ENCODE results near the gene TMEM79.

The TMEM79 gene

DNA sequence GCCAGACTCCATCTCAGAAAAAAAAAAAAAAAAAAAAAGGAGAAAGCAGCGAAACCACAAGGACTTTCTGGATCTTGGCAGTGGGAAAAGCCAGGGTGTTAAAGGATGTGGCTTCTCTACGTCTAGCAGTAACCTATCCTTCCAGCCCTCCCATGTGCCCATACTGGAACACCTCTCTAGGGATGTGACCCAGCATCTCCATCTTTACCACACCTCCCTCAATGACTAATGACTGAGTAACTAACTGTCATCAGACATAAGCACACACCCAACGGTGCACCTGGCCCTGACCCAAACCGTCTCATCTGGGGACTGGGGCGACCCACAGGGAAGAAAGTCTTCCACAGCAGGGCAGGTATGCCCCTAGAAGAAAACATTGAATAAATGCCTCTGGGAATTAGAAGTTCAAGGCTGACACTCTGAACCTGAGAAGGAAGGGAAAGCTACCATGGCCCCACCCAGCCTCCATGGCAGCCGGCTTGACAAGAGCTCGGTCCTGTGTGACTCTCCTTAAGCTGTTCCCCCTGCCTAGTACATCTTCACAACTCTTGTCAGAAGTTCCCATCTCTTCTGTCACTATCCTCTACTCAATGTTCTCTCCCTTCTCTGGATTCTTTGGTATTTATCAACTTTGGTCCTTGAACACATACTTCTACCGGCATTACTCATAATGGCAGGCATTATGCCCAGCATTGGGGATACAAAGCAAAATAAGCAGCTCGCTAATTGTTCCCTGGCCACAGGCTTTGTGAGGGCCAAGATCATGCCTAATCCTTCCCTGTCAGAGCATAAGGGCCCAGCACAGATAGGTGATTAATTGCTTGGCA, 21.5 kb upstream of the TMEM79 start:
- DNase-seq: no peak

- DNase-seq: no peak
Measured at GRCh38 chr1:156263288-156263655, 20.9 kb upstream of the TMEM79 start.

DNA sequence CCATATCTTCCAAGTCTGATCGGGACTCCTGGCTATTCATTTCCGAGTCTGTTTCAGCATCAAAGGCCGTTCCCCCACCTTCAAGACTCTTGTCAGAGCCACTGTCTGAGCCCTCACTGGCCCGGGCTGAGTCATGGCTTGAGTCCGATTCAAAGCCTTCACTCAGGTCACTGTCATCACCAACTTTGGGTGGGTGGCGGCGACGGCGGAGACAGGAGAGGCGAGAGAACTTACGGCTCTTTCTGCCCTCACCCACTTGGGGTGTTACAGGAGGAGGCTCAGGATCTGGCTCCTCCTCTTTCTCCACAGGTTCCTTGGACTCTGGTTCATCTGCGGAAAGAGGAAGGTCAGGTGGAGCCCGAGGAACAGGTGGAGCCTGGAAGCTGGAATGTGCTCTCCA, 18.1 kb upstream of the TMEM79 start:
- DNase-seq: no peak

DNA sequence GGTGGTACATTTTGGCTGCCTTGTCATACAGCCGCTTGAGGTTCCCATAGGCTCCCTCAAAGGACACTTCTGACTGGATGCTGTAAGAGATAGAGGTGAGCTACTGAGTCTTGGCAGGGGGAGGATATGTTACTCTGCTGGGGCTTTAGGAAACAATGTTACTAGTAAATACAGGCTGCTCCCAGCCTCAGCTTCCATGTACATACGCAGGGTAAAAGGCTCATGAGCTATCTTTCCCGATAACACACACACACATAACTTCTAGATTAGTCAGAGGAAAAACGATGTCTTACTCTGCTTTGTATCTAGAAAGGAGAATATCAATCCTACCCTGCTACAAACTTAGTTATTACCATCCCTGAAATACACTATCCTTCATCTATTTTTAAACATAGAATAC, 15.8 kb upstream of the TMEM79 start:
- DNase-seq: no peak

- no peak for DNase-seq
Measured at GRCh38 chr1:156270314-156270713, 13.8 kb upstream of the TMEM79 start.

- DNase-seq: no peak
Measured at GRCh38 chr1:156276532-156276931, 7.6 kb upstream of the TMEM79 start.

DNA sequence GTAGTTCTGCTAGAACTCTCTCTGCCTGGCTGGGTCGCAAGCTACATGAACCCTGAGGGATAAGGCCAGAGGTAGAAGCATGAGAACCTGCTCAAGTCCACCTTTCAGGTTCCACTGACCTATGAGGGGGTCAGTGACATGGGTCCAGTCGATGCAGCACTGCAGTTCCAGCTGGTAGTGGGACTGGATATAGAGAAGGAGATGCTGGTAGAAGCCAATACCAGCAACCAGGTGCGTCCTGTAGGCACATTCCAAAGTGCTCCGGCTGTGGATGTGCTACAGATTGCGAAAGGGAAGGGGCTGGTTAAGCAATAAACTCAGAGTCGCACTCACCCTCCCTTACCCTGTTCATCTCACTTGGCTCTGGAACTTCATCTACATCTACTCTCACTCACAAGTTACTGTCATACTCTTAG, 7.2 kb upstream of the TMEM79 start:
- no peak for DNase-seq

- DNase-seq: no peak
Measured at GRCh38 chr1:156279837-156280236, 4.3 kb upstream of the TMEM79 start.

- peak in 16 of 58 donors; percentile 5 to 50 (median 21) for DNase-seq
Measured at GRCh38 chr1:156281281-156281680, 2.8 kb upstream of the TMEM79 start.

DNA sequence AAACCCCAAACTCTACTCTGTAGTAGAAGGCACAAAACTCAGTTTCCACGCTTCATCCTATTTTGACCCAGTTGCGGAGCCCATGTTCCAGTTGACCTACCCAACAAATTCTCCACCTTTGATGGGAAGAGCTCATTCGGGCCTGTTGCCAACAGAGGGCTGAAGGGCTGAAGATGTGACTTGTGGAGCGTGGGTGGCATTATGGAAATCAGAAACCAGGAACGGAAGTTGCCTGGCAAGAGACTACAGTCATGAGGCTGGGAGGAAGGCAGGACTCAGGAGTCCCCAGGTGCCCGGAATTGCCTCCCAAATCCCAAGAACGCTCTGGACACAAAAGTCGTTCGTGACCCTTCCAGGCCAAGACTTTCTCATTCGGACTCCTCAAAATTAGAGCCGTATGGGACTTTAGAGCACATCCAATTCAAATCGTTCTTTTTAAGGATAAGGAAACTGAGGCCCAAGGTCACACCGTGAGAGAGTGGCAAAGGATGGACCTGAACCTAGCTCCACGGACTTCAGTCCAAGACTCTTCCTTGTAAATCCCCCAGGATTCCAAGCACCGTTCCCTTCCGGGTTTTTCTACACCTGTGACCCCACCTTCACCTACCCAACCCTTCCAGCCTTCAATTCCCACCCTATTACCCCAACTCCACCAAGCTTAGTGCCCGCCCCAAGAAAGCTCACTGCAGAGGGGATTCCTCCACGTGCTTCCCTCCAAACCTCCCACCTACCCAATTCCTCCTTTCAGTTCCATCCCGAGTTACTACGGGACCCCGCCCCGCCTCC, 2.2 kb upstream of the TMEM79 start:
- DNase-seq: peak in 3 of 58 donors; percentile 13 to 19 (median 16)

- DNase-seq: peak; percentile 65 to 98 (median 92)
Measured at GRCh38 chr1:156282479-156283222, 1.5 kb upstream of the TMEM79 start, which contains the start of gene SMG5. Gene SMG5, minus strand, starts transcription at chr1:156282825. Its CDS starts 145 bp downstream, at chr1:156282680.

GRCh38 chr1:156283521-156283920, 604 bp upstream of the TMEM79 start:
- no peak for DNase-seq

GRCh38 chr1:156284757-156285156, 632 bp downstream of the TMEM79 start:
- DNase-seq: no peak

DNA sequence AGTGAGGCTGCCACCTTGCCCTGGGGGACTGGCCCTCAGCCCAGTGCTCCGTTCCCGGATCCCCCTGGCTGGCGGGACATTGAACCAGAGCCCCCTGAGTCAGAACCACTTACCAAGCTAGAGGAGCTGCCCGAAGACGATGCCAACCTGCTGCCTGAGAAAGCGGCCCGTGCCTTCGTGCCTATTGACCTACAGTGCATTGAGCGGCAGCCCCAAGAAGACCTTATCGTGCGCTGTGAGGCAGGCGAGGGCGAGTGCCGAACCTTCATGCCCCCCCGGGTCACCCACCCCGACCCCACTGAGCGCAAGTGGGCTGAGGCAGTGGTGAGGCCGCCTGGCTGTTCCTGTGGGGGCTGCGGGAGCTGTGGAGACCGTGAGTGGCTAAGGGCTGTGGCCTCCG, 1.3 kb downstream of the TMEM79 start:
- DNase-seq: no peak

DNA sequence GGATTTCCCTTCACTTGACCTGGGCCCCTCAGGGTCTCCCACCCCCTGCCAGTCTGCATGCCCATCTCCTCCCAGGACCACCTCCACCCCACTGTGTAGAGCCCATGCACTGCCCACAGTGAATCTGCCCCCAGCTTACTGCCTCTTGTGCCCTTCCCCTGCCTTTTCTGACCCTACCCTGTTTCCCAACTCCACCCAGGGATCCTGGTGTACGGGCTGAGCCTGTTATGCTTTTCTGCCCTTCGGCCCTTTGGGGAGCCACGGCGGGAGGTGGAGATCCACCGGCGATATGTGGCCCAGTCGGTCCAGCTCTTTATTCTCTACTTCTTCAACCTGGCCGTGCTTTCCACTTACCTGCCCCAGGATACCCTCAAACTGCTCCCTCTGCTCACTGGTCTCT, 1.9 kb downstream of the TMEM79 start:
- DNase-seq: no peak

- no peak for DNase-seq
Measured at GRCh38 chr1:156289857-156290256, 5.7 kb downstream of the TMEM79 start.

DNA sequence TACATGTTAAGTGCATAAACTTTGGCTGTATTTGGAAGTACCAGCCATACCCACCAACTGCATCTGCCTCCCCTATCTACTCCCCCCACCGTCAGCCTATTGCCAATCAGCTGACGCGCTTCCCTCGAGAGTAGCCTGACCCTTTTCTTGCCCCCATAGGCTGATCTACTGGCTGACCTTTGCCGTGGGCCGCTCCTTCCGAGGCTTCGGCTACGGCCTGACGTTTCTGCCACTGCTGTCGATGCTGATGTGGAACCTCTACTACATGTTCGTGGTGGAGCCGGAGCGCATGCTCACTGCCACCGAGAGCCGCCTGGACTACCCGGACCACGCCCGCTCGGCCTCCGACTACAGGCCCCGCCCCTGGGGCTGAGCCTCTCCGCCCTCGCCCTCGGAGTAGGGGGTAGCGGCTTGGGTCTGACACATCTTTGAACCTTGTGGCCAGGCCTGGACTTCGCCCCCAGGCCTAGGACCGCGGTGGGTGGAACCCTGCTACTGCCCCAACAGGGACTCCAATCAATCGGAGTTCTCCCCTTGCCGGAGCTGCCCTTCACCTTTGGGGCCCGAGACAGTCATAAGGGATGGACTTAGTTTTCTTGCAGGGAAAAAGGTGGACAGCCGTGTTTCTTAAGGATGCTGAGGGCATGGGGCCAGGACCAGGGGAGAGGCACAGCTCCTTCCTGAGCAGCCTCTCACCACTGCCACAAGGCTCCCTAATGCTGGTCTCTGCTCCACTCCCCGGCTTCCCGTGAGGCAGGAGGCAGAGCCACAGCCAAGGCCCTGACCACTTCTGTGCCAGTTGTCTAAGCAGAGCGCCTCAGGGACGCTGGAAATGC, 7.3 kb downstream of the TMEM79 start:
- DNase-seq: peak in 55 of 58 donors; percentile 10 to 86 (median 70)

GRCh38 chr1:156293098-156293434, 8.9 kb downstream of the TMEM79 start:
- no peak for DNase-seq

DNA sequence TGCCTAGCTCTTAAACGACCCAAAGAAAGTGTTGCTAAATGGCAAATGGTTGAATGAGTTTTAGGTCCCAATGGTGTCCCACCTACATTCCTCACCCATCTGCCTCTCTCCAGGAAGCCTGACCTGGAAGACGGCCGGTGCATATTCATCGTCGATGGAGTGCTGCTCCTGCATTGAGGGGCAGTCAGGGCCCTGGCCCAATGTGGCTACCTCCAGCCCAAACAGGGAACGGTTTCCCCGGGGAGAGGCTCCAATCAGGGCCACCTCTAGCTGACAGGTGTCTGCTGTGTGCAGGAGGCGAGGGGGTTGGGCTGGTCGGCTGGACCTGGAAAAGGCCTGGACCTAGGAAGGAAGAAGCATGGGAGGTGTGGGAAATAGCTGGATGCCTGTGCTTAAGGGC, 9.8 kb downstream of the TMEM79 start:
- no peak for DNase-seq

DNA sequence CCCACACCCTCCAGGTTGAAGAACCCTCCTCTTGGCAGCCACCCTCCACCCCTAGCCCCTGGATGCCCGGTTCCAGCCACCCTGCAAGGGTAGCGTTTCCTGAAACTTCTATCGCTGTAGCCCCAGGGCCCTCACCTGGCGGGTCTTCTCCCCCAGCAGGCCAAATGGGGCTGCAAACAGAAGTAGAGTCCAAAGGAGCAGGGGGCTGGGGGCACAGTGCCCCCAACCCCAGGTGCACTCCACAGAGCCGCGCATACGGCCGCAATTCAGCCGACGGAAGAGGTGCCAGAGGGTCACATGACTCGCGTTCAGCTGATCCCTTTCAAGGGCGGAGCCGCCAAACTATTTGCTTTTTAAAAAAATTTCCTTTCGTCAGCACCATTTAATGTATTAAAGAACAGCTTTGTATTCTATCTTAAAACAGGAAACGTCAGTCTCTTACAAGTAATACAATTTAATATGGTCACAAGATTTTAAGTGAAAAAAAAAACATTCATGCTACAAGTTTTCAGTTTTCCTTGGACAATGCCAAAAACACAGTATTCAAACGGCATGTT, 11.3 kb downstream of the TMEM79 start, which contains the start of gene GLMP:
Gene GLMP (minus strand): TSS at position 289 of the 557 bp plus-strand sequence. CDS start 34 bp downstream, at position 255.
- DNase-seq: peak in 53 of 58 donors; percentile 7 to 81 (median 45)

All from anterior cingulate cortex (tissue), 58 donors.